ENCODE results near the gene NKPD1.

DNA sequence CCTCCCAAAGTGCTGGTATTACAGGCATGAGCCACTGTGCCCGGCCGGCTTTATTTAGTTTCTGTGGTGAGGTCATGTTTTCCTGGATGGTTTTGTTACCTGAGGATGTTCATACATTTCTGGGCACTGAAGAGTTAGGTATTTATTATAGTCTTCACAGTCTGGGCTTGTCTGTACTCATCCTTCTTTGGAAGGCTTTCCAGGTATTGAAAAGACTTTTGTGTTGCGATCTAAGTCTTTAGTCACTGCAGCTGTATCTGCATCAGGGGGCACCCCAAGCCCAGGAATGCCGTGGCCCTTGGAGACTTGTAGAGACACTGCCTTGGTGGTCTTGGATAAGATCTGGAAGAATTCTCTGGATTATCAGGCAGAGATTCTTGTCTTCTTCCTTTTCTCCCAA lies 30.6 kb upstream of the NKPD1 start:
- TF ChIP-seq, protein P1, sequence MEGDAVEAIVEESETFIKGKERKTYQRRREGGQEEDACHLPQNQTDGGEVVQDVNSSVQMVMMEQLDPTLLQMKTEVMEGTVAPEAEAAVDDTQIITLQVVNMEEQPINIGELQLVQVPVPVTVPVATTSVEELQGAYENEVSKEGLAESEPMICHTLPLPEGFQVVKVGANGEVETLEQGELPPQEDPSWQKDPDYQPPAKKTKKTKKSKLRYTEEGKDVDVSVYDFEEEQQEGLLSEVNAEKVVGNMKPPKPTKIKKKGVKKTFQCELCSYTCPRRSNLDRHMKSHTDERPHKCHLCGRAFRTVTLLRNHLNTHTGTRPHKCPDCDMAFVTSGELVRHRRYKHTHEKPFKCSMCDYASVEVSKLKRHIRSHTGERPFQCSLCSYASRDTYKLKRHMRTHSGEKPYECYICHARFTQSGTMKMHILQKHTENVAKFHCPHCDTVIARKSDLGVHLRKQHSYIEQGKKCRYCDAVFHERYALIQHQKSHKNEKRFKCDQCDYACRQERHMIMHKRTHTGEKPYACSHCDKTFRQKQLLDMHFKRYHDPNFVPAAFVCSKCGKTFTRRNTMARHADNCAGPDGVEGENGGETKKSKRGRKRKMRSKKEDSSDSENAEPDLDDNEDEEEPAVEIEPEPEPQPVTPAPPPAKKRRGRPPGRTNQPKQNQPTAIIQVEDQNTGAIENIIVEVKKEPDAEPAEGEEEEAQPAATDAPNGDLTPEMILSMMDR (IDR thresholded peaks at IDR 0.05) = no peak
- TF ChIP-seq POLR2AphosphoS5 (IDR thresholded peaks at IDR 0.05) = no peak
- TF ChIP-seq POLR2A (IDR thresholded peaks at IDR 0.05) = no peak
- no peak for TF ChIP-seq EP300 (IDR thresholded peaks at IDR 0.05)
